Measurements from ENCODE around the gene TMEM132E.

DNA sequence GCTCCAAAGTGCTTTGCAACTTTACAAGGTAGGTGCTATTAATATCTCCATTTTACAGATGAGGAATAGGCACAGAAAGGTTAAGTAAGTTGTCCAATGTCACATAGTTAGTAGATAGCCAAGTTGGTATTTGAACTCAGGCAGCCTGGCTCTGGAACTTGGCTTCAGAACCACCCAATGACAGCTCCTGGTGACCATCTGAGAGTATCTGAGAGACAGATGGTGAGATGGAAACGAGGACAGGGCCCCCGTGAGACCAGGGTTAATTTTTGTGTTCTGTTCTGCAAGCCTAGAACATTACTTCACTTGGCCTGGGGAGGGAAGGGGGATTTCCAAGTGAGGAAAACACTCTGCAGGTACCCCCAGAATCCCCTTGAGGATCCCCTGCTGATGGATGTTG lies 9.8 kb upstream of the TMEM132E start:
- TF ChIP-seq CTCF (conservative IDR thresholded peaks at IDR 0.05; ENCODE audit: low read depth, low read length), result no peak
- TF ChIP-seq EZH2 (IDR thresholded peaks at IDR 0.05; ENCODE audit: borderline replicate concordance, low read depth, low read length, poor library complexity, severe bottlenecking), result no peak
